GM03348 (cell line): ENCODE data around the gene CABP1.

ENCODE experiments used
- DNase-seq: peaks from one replicate; pipeline ENCODE4 v3.0.0; 2012; ENCODE audit warnings: low spot score

The CABP1 gene

GRCh38 chr12:120696626-120697025 lies 56.2 kb downstream of the CABP1 start:
- no peak for DNase-seq

GRCh38 chr12:120697344-120697743 lies 56.9 kb downstream of the CABP1 start:
- DNase-seq, result no peak

DNA sequence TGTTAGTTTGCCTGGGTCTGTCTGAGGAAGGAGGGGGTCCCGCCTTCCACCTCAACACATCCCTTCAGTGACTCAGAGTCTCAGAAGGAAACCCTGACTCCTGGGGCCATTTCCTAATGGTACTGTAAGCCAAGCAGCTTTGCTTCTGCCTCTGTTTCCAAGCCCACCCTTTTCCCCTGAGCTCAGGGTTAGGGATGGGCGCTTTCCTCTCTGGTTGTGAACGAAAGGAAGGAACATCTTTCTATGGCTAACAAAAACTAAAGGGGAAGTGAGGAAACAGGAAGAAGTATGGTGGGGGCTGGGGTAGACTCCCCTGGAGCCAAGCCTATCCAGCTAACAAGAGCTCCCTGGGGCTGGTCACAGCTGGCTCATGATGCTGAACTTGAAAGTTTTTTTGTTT lies 58.2 kb downstream of the CABP1 start:
- no peak for DNase-seq

DNA sequence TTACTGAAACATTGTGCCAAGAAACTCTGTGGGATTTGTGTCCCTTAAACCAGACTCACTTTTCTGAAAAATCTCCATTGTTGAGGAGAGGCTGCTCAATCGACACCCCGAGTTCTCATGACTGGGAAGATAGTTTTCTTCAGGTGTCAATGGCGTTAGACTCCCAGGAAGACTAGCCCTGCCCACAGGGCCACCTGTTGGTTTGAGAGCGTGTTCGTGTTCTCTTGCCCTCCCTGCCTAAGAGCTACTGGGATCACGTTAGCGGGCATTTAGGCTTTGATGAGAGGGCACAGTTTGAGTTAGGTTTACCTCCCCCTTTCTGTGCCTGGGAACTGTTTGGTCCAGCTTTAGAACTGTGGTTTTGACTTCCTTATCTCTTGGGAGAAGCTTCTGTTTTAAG lies 59.1 kb downstream of the CABP1 start:
- DNase-seq, result no peak

GRCh38 chr12:120700886-120701285 lies 60.5 kb downstream of the CABP1 start:
- no peak for DNase-seq

- no peak for DNase-seq
Observed at GRCh38 chr12:120702637-120703036, 62.2 kb downstream of the CABP1 start.

DNA sequence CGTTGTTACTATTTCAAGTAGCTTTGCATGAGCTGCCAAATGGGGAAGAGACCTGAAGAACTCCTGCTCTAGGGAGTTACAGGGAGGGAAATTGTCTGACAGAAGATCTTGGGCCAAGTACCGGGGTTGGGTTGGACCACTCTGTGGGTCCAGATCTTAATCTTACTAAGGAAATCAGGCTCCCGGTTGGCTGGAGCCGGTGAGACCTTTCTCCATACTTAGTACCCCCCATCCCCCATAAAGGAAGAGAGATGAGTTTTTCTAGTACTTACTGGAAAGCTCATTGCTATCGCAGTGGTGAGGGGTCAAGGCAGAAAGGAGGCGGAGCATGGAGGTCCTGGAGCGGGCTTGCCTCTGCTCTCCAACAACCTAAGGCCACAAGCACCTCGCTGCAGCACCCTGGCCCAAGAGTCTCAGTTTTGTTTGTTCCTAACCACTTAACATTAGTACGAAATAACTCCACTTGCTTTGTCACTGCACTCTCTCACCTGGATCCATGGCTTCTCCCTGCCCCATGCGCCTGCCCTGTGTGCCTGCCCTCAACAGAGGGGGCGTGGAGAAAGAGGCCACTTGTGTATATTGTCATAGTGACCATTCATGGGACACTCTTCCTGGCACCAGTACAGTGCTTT lies 63.0 kb downstream of the CABP1 start:
- DNase-seq, result no peak

GRCh38 chr12:120705618-120706017 lies 65.2 kb downstream of the CABP1 start:
- no peak for DNase-seq

GRCh38 chr12:120706029-120706428 lies 65.6 kb downstream of the CABP1 start:
- no peak for DNase-seq

GRCh38 chr12:120708651-120709050 lies 68.2 kb downstream of the CABP1 start:
- DNase-seq, result no peak

DNA sequence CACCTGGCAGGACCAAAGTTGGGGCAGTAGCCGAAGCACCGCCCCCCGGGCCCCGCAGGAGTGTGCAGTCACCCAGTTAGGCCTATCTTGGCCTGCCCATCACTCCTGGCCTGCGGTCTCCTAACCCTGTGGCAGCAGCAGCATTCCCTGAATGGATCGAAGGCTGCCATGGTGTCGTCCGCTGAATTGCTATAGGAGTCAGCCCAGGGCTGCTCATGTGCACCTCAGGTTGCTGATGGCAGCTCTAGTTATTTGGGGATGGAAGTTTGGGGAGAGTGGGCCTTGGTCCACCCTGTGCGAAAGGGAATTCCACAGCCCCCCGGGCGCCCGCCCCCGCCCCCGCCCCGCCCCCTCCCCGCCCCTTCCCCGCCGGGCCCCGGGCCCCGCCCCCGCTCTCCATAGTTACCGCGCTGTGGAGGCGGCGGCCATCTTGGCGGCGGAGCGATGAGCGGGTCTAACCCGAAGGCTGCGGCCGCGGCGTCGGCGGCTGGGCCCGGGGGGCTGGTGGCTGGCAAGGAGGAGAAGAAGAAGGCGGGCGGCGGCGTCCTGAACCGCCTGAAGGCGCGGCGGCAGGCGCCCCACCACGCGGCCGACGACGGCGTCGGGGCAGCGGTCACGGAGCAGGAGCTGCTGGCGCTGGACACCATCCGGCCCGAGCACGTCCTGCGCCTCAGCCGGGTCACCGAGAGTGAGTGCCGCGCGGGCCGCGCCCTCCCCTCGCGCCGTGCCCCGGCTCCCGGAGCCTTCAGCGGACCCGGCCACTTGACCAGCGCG lies 69.8 kb downstream of the CABP1 start, which contains the start of gene UNC119B:
Gene UNC119B (plus strand): TSS at position 428 of the 774 bp plus-strand sequence. CDS start 17 bp downstream, at position 445.
- DNase-seq, result peak; percentile 95

DNA sequence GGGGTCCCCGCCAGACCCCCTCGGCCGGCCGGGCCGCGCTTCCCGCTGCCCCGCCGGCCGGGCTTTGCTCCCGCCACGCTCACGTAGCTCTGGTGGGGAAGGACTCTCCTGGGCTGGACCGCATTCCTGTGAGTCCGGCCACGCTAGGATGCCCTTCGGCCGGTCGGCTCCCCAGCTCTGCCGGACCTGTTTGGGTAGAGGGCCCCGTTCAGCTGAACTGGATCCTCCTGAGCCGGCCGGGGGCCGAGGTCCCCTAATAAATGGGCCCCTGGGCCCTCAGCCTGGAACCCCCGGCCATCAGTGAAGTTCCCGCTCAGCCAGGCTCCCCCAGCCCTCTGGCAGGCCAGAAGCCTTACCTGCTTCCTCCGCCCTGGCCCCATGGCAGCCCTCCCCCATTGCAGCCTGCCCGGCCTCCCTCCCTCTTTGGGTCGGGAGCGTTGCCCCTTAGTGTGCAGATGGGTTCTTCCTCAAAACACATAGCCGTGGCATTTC lies 70.4 kb downstream of the CABP1 start:
- peak; percentile 42 for DNase-seq

DNA sequence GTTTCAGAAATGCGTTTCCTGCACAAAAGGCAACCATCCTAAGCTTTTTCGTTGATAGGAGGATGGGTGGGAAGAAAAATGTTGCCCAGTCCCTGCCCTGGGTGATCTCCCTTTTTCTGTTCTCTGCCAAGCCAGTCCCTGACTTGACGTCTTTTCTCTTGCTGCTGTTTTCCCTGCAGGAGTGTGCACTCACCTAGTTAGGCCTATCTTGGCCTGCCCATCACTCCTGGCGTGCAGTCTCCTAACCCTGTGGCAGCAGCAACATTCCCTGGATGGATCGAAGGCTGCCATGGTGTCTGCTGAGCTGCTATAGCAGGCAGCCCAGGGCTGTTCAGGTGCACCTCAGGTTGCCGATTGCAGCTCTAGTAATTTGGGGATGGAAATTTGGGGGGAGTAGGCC lies 71.0 kb downstream of the CABP1 start:
- DNase-seq, result peak; percentile 15

- DNase-seq, result no peak
Observed at GRCh38 chr12:120712610-120713009, 72.2 kb downstream of the CABP1 start.

- DNase-seq, result peak; percentile 86
Observed at GRCh38 chr12:120713861-120714482, 73.5 kb downstream of the CABP1 start.
